Measurements from ENCODE around the gene GIPC3. TPM values are rescaled to one million over a fixed set of nuclear protein-coding genes. Genes with fewer than 3 reads are reported as not detected.

The GIPC3 gene
- total RNA-seq, 2 experiments from 2014 or later: 1.1 TPM

DNA sequence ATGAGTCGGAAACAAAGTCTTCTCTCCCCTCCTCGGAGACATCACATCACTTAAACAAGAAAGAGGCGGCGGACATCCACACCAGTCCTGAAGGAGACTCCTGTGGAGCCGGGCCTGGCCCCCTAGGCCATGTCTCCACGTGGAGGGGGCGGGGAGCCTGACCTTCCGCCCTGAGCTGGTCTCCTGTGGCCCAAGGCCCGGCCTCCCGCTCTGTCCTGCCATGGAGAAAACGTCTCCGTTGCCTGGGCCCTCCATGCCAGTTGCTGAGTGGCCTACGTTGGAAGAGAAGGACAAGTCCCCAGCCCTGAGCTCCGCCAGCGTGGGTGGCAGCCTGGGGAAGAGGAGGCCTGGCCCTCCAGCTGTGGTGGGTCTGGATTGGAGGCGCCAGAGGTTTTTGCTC is 46.8 kb downstream of the GIPC3 start:
- H3K9me3 Mint-ChIP-seq: no peaks in the 10 kb centered on the region
- H3K27ac Mint-ChIP-seq: no peak overlapping the region
- Histone ChIP-seq H3K27ac (ENCODE audit: low read depth in 1 of 2, low read length in 2 of 2) (no peak overlapping the region), H3K4me3 (ENCODE audit: low read length) (no peak overlapping the region), H3K27me3 (ENCODE audit: control insufficient read depth in 1 of 2, insufficient read depth in 2 of 2, low read length in 2 of 2) (no peaks in the 10 kb centered on the region), H3K36me3 (ENCODE audit: insufficient read depth, low read length) (peaks cover 7% of the 10 kb centered on the region), H3K4me1 (ENCODE audit: insufficient read depth, low read length) (peaks cover 6% of the 10 kb centered on the region), H3K9me3 (ENCODE audit: control insufficient read depth in 1 of 2, insufficient read depth in 1 of 2, low read length in 2 of 2) (no peaks in the 10 kb centered on the region)
- ChIA-PET POLR2A (no interaction called here), CTCF (no interaction called here)
- no peak for TF ChIP-seq CTCF (IDR thresholded peaks at IDR 0.05)
- peaks cover 1% of the 10 kb centered on the region for H3K4me1 Mint-ChIP-seq (ENCODE audit: low read depth)
- no peak overlapping the region for H3K4me3 Mint-ChIP-seq
- H3K27me3 Mint-ChIP-seq: no peaks in the 10 kb centered on the region
- intact Hi-C loops (cut with DNase I, micrococcal nuclease): no loop called here
- H3K36me3 Mint-ChIP-seq (ENCODE audit: low read depth): peaks cover 5% of the 10 kb centered on the region
- no peak for ATAC-seq (ENCODE audit: poor library complexity)
- DNase-seq: no peak

DNA sequence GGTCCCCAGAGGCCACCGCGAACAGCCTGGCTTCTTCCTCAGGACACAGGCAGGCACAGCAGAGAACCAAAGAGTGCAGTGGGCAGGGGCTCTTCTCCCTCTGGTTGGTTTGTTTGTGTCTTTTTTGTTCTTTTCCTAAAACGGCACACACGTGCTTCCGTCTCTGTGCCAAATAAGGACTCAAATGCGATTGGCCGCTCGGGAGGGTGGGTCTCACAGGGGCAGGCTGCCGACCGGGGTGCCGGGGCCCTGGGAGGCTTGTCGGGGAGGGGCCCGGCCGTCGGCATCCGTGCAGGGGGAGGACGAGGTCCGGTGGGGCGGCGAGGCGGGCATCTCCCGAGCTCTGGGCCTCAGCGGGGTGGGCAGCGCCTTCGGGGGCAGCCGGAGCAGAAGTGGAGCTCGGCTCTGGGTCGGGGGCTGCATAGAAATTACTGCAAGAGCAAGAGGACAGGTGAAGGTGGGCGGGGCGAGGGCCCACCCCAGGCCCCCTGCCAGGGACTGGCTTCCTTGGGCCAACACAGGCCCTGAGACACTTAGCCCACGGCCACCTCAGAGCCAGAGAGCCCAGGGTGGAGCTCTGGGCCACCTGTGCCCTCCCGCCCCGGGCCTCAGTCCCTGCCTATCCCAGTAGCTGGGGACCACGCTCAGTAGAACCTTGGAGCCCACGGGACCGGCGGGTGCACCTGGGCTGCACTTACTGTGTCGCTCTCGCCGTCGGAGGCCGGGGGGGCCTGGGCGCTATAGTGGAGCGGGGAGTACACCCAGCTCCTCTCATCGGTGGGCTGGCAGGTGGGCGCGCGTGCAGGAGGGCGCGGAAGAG is 47.7 kb downstream of the GIPC3 start:
- Mint-ChIP-seq H3K27ac (no peak overlapping the region), H3K36me3 (ENCODE audit: low read depth) (peaks cover 4% of the 10 kb centered on the region), H3K4me3 (no peak overlapping the region), H3K4me1 (ENCODE audit: low read depth) (no peaks in the 10 kb centered on the region), H3K9me3 (no peaks in the 10 kb centered on the region), H3K27me3 (no peaks in the 10 kb centered on the region)
- Histone ChIP-seq H3K9me3 (ENCODE audit: control insufficient read depth in 1 of 2, insufficient read depth in 1 of 2, low read length in 2 of 2) (no peaks in the 10 kb centered on the region), H3K4me1 (ENCODE audit: insufficient read depth, low read length) (no peaks in the 10 kb centered on the region), H3K4me3 (ENCODE audit: low read length) (no peak overlapping the region), H3K27ac (ENCODE audit: low read depth in 1 of 2, low read length in 2 of 2) (no peak overlapping the region), H3K36me3 (ENCODE audit: insufficient read depth, low read length) (peaks cover 7% of the 10 kb centered on the region), H3K27me3 (ENCODE audit: control insufficient read depth in 1 of 2, insufficient read depth in 2 of 2, low read length in 2 of 2) (no peaks in the 10 kb centered on the region)
- POLR2A ChIA-PET: no interaction called here
- no peak for DNase-seq
- CTCF ChIA-PET: no interaction called here
- ATAC-seq (ENCODE audit: poor library complexity): no peak
- TF ChIP-seq CTCF (IDR thresholded peaks at IDR 0.05): no peak
- intact Hi-C loops (cut with DNase I, micrococcal nuclease): no loop called here

GRCh38 chr19:3633559-3633988 is 48.3 kb downstream of the GIPC3 start:
- no peak overlapping the region for H3K27ac Mint-ChIP-seq
- no peak for ATAC-seq (ENCODE audit: poor library complexity)
- no peak for DNase-seq
- H3K27ac ChIP-seq (ENCODE audit: low read depth in 1 of 2, low read length in 2 of 2): no peak overlapping the region
- no peaks in the 10 kb centered on the region for H3K9me3 Mint-ChIP-seq
- H3K4me1 ChIP-seq (ENCODE audit: insufficient read depth, low read length): no peaks in the 10 kb centered on the region
- H3K4me1 Mint-ChIP-seq (ENCODE audit: low read depth): no peaks in the 10 kb centered on the region
- CTCF ChIA-PET: no interaction called here
- no peak overlapping the region for H3K4me3 Mint-ChIP-seq
- no peaks in the 10 kb centered on the region for H3K27me3 ChIP-seq (ENCODE audit: control insufficient read depth in 1 of 2, insufficient read depth in 2 of 2, low read length in 2 of 2)
- H3K36me3 Mint-ChIP-seq (ENCODE audit: low read depth): peaks cover 7% of the 10 kb centered on the region
- POLR2A ChIA-PET: no interaction called here
- H3K27me3 Mint-ChIP-seq: no peaks in the 10 kb centered on the region
- intact Hi-C loops (cut with DNase I, micrococcal nuclease): no loop called here
- no peak overlapping the region for H3K4me3 ChIP-seq (ENCODE audit: low read length)
- TF ChIP-seq CTCF (IDR thresholded peaks at IDR 0.05): no peak
- peaks cover 11% of the 10 kb centered on the region for H3K36me3 ChIP-seq (ENCODE audit: insufficient read depth, low read length)
- H3K9me3 ChIP-seq (ENCODE audit: control insufficient read depth in 1 of 2, insufficient read depth in 1 of 2, low read length in 2 of 2): no peaks in the 10 kb centered on the region

Data from CD4-positive, alpha-beta T cell (primary cell).